PC-3 (cell line): ENCODE data around the gene ZDHHC1. TPM values are rescaled to one million over a fixed set of nuclear protein-coding genes. Genes with fewer than 3 reads are reported as not detected.

ENCODE experiments used
- ATAC-seq: fragments of 200-7000 bp; cut with Tn5 transposase; 2 replicates; pipeline ENCODE4 v1.9.1; 2020; ENCODE audit warnings: mild to moderate bottlenecking, moderate library complexity
- BruUV-seq: library from RNA; stranded (reverse); fragments of 400-500 nt; replicated peaks from 2 replicates; lab custom pipeline; 2021; lab: Mats Ljungman, UMichigan
- CTCF ChIA-PET: fragments of 300-600 bp; sonication (Branson Sonifier 250); formaldehyde crosslinking; loops from one replicate; lab custom pipeline; 2022; ENCODE audit warnings: antibody characterized with exemption; lab: Charles Lee
- POLR2A ChIA-PET: fragments of 300-600 bp; sonication (Branson Sonifier 250); formaldehyde crosslinking; loops from one replicate; lab custom pipeline; 2022; ENCODE audit warnings: antibody characterized with exemption; ENCODE audit not compliant: unreplicated experiment; lab: Charles Lee
- DNase-seq: peaks from one replicate; pipeline ENCODE4 v3.0.0-alpha.2; 2015
- H2AFZ ChIP-seq: fragments of 300-600 bp; sonication (generic); 2 replicates; pipeline ENCODE4 v1.6.0; 2016; ENCODE audit warnings: antibody characterized with exemption, low read length
- H3F3A ChIP-seq: fragments of 300-600 bp; sonication (generic); one replicate; pipeline ENCODE4 v1.6.0; 2017; ENCODE audit warnings: antibody characterized with exemption, low read length, control low read depth, mild to moderate bottlenecking; ENCODE audit not compliant: unreplicated experiment
- H3K27ac ChIP-seq: fragments of 300-600 bp; sonication (generic); 2 replicates; pipeline ENCODE4 v1.5.1; 2016; ENCODE audit warnings: mild to moderate bottlenecking, low read length
- H3K27me3 ChIP-seq: fragments of 300-600 bp; sonication (generic); 2 replicates; pipeline ENCODE4 v1.6.1; 2016; ENCODE audit warnings: low read length, mixed read lengths
- H3K36me3 ChIP-seq: fragments of 300-600 bp; sonication (generic); 2 replicates; pipeline ENCODE4 v1.6.1; 2016; ENCODE audit warnings: low read depth, mixed run types, low read length, mixed read lengths
- H3K4me1 ChIP-seq: fragments of 300-600 bp; sonication (generic); 2 replicates; pipeline ENCODE4 v1.5.1; 2016; ENCODE audit warnings: low read length; ENCODE audit not compliant: insufficient read depth
- H3K4me2 ChIP-seq: fragments of 300-600 bp; sonication (generic); 2 replicates; pipeline ENCODE4 v1.6.0; 2016; ENCODE audit warnings: low read length
- H3K4me3 ChIP-seq: fragments of 300-600 bp; sonication (generic); 2 replicates; pipeline ENCODE4 v1.5.1; 2016; ENCODE audit warnings: mild to moderate bottlenecking, low read length, mixed read lengths
- H3K79me2 ChIP-seq: fragments of 300-600 bp; sonication (generic); 2 replicates; pipeline ENCODE4 v1.6.1; 2017; ENCODE audit warnings: low read length, mixed read lengths
- H3K9ac ChIP-seq: fragments of 300-600 bp; sonication (generic); 2 replicates; pipeline ENCODE4 v1.6.0; 2016; ENCODE audit warnings: mild to moderate bottlenecking, low read length
- H3K9me2 ChIP-seq: fragments of 300-600 bp; sonication (generic); replicated peaks from 2 replicates; pipeline ENCODE4 v1.6.1; 2016; ENCODE audit warnings: mixed run types, low read length, mixed read lengths
- H3K9me3 ChIP-seq: fragments of 300-600 bp; sonication (generic); 2 replicates; pipeline ENCODE4 v1.6.1; 2016; ENCODE audit warnings: low read length, mixed read lengths
- H4K20me1 ChIP-seq: fragments of 300-600 bp; sonication (generic); 2 replicates; pipeline ENCODE4 v1.6.1; 2016; ENCODE audit warnings: low read length, mixed read lengths
- EZH2 ChIP-seq: fragments of 300-600 bp; sonication (generic); IDR thresholded peaks from one replicate; pipeline ENCODE4 v1.6.1; 2017; ENCODE audit warnings: antibody characterized with exemption, mild to moderate bottlenecking, low read length; ENCODE audit not compliant: unreplicated experiment
- EZH2phosphoT487 ChIP-seq: fragments of 300-600 bp; sonication (generic); IDR thresholded peaks from 2 replicates; pipeline ENCODE4 v1.6.1; 2018; ENCODE audit warnings: mild to moderate bottlenecking, antibody characterized with exemption, low read length, borderline replicate concordance
- intact Hi-C: fragments of 100-400 bp; cut with micrococcal nuclease; formaldehyde crosslinking; loops from 2 replicates; pipeline ENCODE4 v1.9.0; 2023
- total RNA-seq: library from RNA; depleted of rRNA; stranded (reverse); fragments of >200 nt; gene quantifications from 2 replicates; pipeline ENCODE4 v1.2.3, GENCODE V29; 2014
- TF ChIP-seq, protein P1 (sequence below): fragments of 300-600 bp; sonication (generic); conservative IDR thresholded peaks from 2 replicates; pipeline ENCODE4 v1.5.1; 2017; ENCODE audit warnings: antibody characterized with exemption, low read depth, mild to moderate bottlenecking, low read length

ZDHHC1 gene
- total RNA-seq, 1 experiment from 2014 or later = 4.8 TPM

DNA sequence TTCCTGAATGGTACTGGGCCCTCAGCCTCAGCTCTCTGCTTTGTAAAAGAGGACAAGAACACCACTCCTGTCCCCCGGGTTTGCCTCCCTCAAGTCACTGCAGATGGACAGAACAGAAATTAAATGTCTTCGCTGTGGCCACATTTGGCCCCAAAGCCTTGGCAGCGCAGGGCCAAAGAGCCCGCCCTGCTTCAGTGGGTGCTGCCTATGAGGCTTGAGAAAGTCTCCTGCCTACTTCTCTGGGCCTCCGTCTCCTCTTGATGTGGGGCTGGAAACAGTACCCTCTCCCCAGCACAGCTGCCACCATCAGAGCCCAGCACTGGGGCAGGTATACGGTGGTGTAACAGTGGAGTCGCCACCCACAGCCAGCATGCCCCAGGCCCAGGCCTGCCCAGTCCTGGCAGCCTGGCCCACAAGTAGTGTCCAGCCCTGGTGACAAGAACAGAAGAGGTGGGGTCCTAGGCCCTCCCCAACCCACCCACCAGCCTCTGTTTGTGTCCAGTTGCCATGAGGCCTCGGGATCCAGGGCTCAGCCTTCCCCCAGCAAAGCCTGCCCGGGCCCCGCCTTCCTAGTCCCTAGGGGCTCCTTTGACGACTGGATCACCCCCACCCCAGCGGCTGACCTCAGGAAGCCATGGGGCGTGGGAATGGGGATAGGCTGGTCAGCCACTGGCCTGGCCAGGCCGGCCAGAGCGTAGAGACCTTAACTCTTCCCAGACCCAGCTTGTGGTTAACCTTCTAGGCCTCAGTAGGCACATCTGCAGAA lies 19.1 kb downstream of the ZDHHC1 start:
- no peak for TF ChIP-seq EZH2
- no peak for TF ChIP-seq EZH2phosphoT487
- TF ChIP-seq, protein P1, sequence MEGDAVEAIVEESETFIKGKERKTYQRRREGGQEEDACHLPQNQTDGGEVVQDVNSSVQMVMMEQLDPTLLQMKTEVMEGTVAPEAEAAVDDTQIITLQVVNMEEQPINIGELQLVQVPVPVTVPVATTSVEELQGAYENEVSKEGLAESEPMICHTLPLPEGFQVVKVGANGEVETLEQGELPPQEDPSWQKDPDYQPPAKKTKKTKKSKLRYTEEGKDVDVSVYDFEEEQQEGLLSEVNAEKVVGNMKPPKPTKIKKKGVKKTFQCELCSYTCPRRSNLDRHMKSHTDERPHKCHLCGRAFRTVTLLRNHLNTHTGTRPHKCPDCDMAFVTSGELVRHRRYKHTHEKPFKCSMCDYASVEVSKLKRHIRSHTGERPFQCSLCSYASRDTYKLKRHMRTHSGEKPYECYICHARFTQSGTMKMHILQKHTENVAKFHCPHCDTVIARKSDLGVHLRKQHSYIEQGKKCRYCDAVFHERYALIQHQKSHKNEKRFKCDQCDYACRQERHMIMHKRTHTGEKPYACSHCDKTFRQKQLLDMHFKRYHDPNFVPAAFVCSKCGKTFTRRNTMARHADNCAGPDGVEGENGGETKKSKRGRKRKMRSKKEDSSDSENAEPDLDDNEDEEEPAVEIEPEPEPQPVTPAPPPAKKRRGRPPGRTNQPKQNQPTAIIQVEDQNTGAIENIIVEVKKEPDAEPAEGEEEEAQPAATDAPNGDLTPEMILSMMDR = no peak

DNA sequence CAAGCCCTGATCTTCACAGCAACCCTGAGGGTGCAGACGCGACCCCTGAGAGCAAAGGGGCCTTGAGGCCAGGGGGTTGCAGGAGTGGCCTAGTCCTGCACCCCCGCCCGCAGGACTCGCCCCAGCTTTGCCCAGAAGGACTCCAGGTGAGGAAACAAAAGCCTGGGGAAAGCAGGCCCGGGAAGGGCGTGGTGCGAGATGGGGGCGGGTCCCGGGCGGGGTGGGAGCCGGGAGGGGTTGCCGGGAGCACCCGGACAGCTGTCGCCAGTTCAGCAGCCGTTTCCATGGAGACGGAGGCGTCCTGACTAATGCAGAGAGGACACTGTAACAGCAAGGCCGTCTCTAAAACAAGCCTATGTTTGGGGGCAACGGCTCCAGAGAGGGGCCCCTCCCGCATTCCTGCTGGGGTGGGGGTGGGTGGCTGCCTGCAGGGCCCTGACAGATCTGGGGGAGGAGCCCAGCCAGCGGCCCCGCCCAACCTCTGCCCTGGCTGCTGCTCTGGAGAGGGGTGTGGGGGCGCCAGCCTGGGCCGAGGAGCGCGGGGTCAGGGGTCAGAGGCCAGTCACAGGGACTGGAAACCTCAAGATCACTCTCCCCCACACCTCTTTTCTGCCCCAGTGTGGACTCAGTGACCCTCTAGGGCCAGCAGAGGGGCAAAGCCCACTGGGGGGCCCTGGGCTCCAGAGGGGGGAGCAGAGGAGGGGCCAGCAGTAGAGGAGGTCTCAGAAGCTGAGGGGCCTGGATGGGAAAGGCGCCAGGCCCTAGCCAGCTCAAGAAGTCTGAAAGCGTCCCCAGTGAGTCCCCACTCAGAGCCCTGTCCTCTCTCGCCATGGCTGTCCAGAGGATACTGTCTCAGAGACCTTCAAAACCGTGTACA lies 19.9 kb downstream of the ZDHHC1 start:
- H3F3A ChIP-seq = no peaks in the 10 kb centered on the region
- H3K4me1 ChIP-seq = peaks cover 5% of the 10 kb centered on the region; the same call in 1 of the 2 replicates
- H4K20me1 ChIP-seq = no peaks in the 10 kb centered on the region
- intact Hi-C loops = loop anchor here (10.0 kb wide), 1 partner anchor 52 kb away; no protein-coding TSS in a partner anchor
- H2AFZ ChIP-seq = no peak overlapping the region
- no peaks in the 10 kb centered on the region for H3K9me2 ChIP-seq
- no TSS peak for BruUV-seq
- ChIA-PET CTCF (interaction anchor here (0.6 kb wide), 1 partner anchor 11 kb away, joined by 4 read pairs; no protein-coding TSS in a partner anchor), POLR2A (no interaction called here)
- ATAC-seq (peak; percentile 70), DNase-seq (peak; percentile 70)
- H3K36me3 ChIP-seq = no peaks in the 10 kb centered on the region
- peak overlapping the region; percentile 34; the same call in 1 of the 2 replicates for H3K9ac ChIP-seq
- H3K4me3 ChIP-seq = no peak overlapping the region
- H3K27me3 ChIP-seq = no peaks in the 10 kb centered on the region
- peak overlapping the region; percentile 65 for H3K4me2 ChIP-seq
- TF ChIP-seq, protein P1 = no peak
- TF ChIP-seq EZH2phosphoT487 (no peak), EZH2 (no peak)
- H3K27ac ChIP-seq = peak overlapping the region; percentile 12
- H3K9me3 ChIP-seq = no peaks in the 10 kb centered on the region
- no peaks in the 10 kb centered on the region for H3K79me2 ChIP-seq

More for the DNA sequence above, 19.1 kb downstream of the ZDHHC1 start:
- no peaks in the 10 kb centered on the region for H3F3A ChIP-seq
- no peak overlapping the region for H3K4me3 ChIP-seq
- H3K4me2 ChIP-seq = no peak overlapping the region
- no TSS peak for BruUV-seq
- no peaks in the 10 kb centered on the region for H3K9me3 ChIP-seq
- H3K79me2 ChIP-seq = no peaks in the 10 kb centered on the region
- H3K36me3 ChIP-seq = no peaks in the 10 kb centered on the region
- CTCF ChIA-PET = no interaction called here
- peaks cover 5% of the 10 kb centered on the region; the same call in 1 of the 2 replicates for H3K4me1 ChIP-seq
- H2AFZ ChIP-seq = no peak overlapping the region
- intact Hi-C loops = loop anchor here (10.0 kb wide), 1 partner anchor 52 kb away; no protein-coding TSS in a partner anchor
- no peaks in the 10 kb centered on the region for H3K9me2 ChIP-seq
- no peaks in the 10 kb centered on the region for H3K27me3 ChIP-seq
- no peak for ATAC-seq
- no peak overlapping the region for H3K27ac ChIP-seq
- POLR2A ChIA-PET = no interaction called here
- DNase-seq = no peak
- no peak overlapping the region for H3K9ac ChIP-seq
- no peaks in the 10 kb centered on the region for H4K20me1 ChIP-seq
